K562 (cell line): ENCODE results near the gene BMAL1.

Experiments
- ATF1 ChIP-seq, 2 experiments: fragments of 450-650 bp in 1 of 2; IDR thresholded peaks; 2 replicates each; pipeline ENCODE4 v1.6.1; 2016; ENCODE audit warnings: missing compliant biosample characterization in 1 of 2, missing genetic modification characterization in 1 of 2
- BHLHE40 ChIP-seq: IDR thresholded peaks from 2 replicates; pipeline ENCODE4 v1.6.1; 2011; ENCODE audit warnings: low read length, improper control_type of control experiment
- FOXM1 ChIP-seq, 2 experiments: fragments of 450-650 bp in 1 of 2; sonication (generic) in 1 of 2; formaldehyde crosslinking in 1 of 2; IDR thresholded peaks; 2 replicates each; pipeline versions ENCODE4 v1.6.1 to v1.9.0; 2017 to 2022; ENCODE audit warnings: low read depth in 2 of 2, mild to moderate bottlenecking in 2 of 2, missing genetic modification reagents in 1 of 2, moderate library complexity in 1 of 2
- HCFC1 ChIP-seq: IDR thresholded peaks from 2 replicates; pipeline ENCODE4 v1.6.1; 2012; ENCODE audit warnings: low read depth, low read length, improper control_type of control experiment
- KLF6 ChIP-seq: fragments of 250-450 bp; sonication (Bioruptor Pico); IDR thresholded peaks from 2 replicates; pipeline ENCODE4 v1.4.0; 2020; ENCODE audit warnings: mild to moderate bottlenecking, moderate library complexity, borderline replicate concordance
- NFIC ChIP-seq: fragments of 450-650 bp; IDR thresholded peaks from 2 replicates; pipeline ENCODE4 v1.6.1; 2017; ENCODE audit warnings: mild to moderate bottlenecking, inconsistent platforms
- SAFB2 ChIP-seq: fragments of 200-400 bp; formaldehyde crosslinking; IDR thresholded peaks from 2 replicates; pipeline ENCODE4 v1.6.1; 2018; ENCODE audit warnings: borderline replicate concordance, low read length, low read depth, moderate library complexity; ENCODE audit not compliant: severe bottlenecking
- SMARCA5 ChIP-seq: fragments of 450-650 bp; IDR thresholded peaks from 2 replicates; pipeline ENCODE4 v1.6.1; 2016
- SMC3 ChIP-seq: conservative IDR thresholded peaks from 2 replicates; pipeline ENCODE4 v1.6.1; 2011; ENCODE audit warnings: low read depth, low read length, improper control_type of control experiment; ENCODE audit not compliant: insufficient read depth
- TAF1 ChIP-seq: IDR thresholded peaks from 2 replicates; pipeline ENCODE4 v1.6.1; 2011; ENCODE audit warnings: mild to moderate bottlenecking, low read length, moderate library complexity; ENCODE audit not compliant: insufficient read depth, control insufficient read depth, severe bottlenecking; ENCODE audit errors: extremely low read depth
- TF ChIP-seq, protein P1 (sequence below), 3 experiments: IDR thresholded peaks in 2 of 3; conservative IDR thresholded peaks in 1 of 3; 2 replicates each; pipeline ENCODE4 v1.5.1; 2011 to 2012; ENCODE audit warnings: low read length in 3 of 3, mild to moderate bottlenecking in 3 of 3, control low read depth in 2 of 3, improper control_type of control experiment in 1 of 3, inconsistent platforms in 1 of 3, low read depth in 1 of 3, mixed read lengths in 1 of 3, moderate library complexity in 1 of 3; ENCODE audit not compliant: insufficient read depth in 2 of 3
- TF ChIP-seq, protein P2 (sequence below): sonication (generic); formaldehyde crosslinking; IDR thresholded peaks from 2 replicates; pipeline ENCODE4 v1.9.0; 2022; ENCODE audit warnings: mild to moderate bottlenecking, missing genetic modification reagents

- TF ChIP-seq ATF1 (CRISPR knock-in tag; IDR thresholded peaks at IDR 0.05) (no peak), ATF1 (tag; IDR thresholded peaks at IDR 0.05) (no peak), NFIC (no peak), KLF6 (CRISPR knock-in tag) (no peak), TAF1 (no peak), SMC3 (no peak), BHLHE40 (no peak), HCFC1 (no peak), SAFB2 (no peak), FOXM1 (IDR thresholded peaks at IDR 0.05; ENCODE audit: low read depth) (no peak), FOXM1 (CRISPR knock-in tag; IDR thresholded peaks at IDR 0.05; ENCODE audit: low read depth) (no peak), SMARCA5 (no peak)
- TF ChIP-seq, protein P1, sequence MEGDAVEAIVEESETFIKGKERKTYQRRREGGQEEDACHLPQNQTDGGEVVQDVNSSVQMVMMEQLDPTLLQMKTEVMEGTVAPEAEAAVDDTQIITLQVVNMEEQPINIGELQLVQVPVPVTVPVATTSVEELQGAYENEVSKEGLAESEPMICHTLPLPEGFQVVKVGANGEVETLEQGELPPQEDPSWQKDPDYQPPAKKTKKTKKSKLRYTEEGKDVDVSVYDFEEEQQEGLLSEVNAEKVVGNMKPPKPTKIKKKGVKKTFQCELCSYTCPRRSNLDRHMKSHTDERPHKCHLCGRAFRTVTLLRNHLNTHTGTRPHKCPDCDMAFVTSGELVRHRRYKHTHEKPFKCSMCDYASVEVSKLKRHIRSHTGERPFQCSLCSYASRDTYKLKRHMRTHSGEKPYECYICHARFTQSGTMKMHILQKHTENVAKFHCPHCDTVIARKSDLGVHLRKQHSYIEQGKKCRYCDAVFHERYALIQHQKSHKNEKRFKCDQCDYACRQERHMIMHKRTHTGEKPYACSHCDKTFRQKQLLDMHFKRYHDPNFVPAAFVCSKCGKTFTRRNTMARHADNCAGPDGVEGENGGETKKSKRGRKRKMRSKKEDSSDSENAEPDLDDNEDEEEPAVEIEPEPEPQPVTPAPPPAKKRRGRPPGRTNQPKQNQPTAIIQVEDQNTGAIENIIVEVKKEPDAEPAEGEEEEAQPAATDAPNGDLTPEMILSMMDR (IDR thresholded peaks at IDR 0.05 in 2 of 3, conservative IDR thresholded peaks at IDR 0.05 in 1 of 3; ENCODE audit: insufficient read depth in 2 of 3, low read depth in 1 of 3, low read length in 3 of 3) = no peak
- TF ChIP-seq, protein P2, sequence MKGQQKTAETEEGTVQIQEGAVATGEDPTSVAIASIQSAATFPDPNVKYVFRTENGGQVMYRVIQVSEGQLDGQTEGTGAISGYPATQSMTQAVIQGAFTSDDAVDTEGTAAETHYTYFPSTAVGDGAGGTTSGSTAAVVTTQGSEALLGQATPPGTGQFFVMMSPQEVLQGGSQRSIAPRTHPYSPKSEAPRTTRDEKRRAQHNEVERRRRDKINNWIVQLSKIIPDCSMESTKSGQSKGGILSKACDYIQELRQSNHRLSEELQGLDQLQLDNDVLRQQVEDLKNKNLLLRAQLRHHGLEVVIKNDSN (CRISPR knock-in tag) = no peak
Measured at GRCh38 chr11:13260963-13261588, 16.5 kb upstream of the BMAL1 start.
